ENCODE results near the gene TYSND1. TPM values are rescaled to one million over a fixed set of nuclear protein-coding genes. Genes with fewer than 3 reads are reported as not detected.
"Not testable (repeated sequence)": the region's sequence is repeated elsewhere in the genome, so short reads cannot be mapped to it uniquely, and the experiment has no call there.

TYSND1 gene
- total and polyA plus RNA-seq, 5 donors from 2014 or later, result 15.0 to 28.1 (median 17.3) TPM

GRCh38 chr10:70126700-70127395 lies 19.7 kb downstream of the TYSND1 start:
- H3K27ac Mint-ChIP-seq, result no peak overlapping the region
- Histone ChIP-seq H3K9me3 (ENCODE audit: control insufficient read depth in 2 of 2, low read length in 2 of 2) (no peaks in the 10 kb centered on the region), H3K4me1 (ENCODE audit: control insufficient read depth, insufficient read depth, low read length, poor library complexity, severe bottlenecking) (peaks cover 2% of the 10 kb centered on the region), H3K36me3 (ENCODE audit: control insufficient read depth, insufficient read depth, low read length) (no peaks in the 10 kb centered on the region), H3K27ac (ENCODE audit: insufficient read depth, low read length, poor library complexity, severe bottlenecking) (no peak overlapping the region), H3K27me3 (ENCODE audit: control insufficient read depth, insufficient read depth, low read length) (no peaks in the 10 kb centered on the region), H3K4me3 (ENCODE audit: low read depth, low read length) (no peak overlapping the region)
- no peaks in the 10 kb centered on the region for H3K27me3 Mint-ChIP-seq
- peaks cover 3% of the 10 kb centered on the region for H3K36me3 Mint-ChIP-seq
- ATAC-seq (ENCODE audit: low read depth in 2 of 2) (no peak), DNase-seq (no peak)
- peaks cover 5 to 8% (median 7%) of the 10 kb centered on the region in 4 donors for H3K4me1 Mint-ChIP-seq
- H3K4me3 Mint-ChIP-seq, result no peak overlapping the region
- H3K9me3 Mint-ChIP-seq, result peaks cover 0 to 2% (median 0%) of the 10 kb centered on the region in 7 donors

GRCh38 chr10:70125918-70126552 lies 20.5 kb downstream of the TYSND1 start:
- Histone ChIP-seq H3K9me3 (ENCODE audit: control insufficient read depth in 2 of 2, low read length in 2 of 2) (no peaks in the 10 kb centered on the region), H3K27ac (ENCODE audit: insufficient read depth, low read length, poor library complexity, severe bottlenecking) (no peak overlapping the region), H3K4me3 (ENCODE audit: low read depth, low read length) (no peak overlapping the region), H3K36me3 (ENCODE audit: control insufficient read depth, insufficient read depth, low read length) (no peaks in the 10 kb centered on the region), H3K27me3 (ENCODE audit: control insufficient read depth, insufficient read depth, low read length) (no peaks in the 10 kb centered on the region), H3K4me1 (ENCODE audit: control insufficient read depth, insufficient read depth, low read length, poor library complexity, severe bottlenecking) (no peaks in the 10 kb centered on the region)
- H3K27me3 Mint-ChIP-seq, result no peaks in the 10 kb centered on the region
- no peak overlapping the region for H3K4me3 Mint-ChIP-seq
- no peak overlapping the region for H3K27ac Mint-ChIP-seq
- peaks cover 3% of the 10 kb centered on the region for H3K36me3 Mint-ChIP-seq
- peaks cover 2 to 8% (median 6%) of the 10 kb centered on the region in 4 donors for H3K4me1 Mint-ChIP-seq
- ATAC-seq (ENCODE audit: low read depth in 2 of 2) (no peak), DNase-seq (no peak)
- peaks cover 0 to 2% (median 0%) of the 10 kb centered on the region in 7 donors for H3K9me3 Mint-ChIP-seq

- H3K9me3 Mint-ChIP-seq, result peaks cover 0 to 2% (median 0%) of the 10 kb centered on the region in 7 donors
- no peaks in the 10 kb centered on the region for H3K36me3 ChIP-seq (ENCODE audit: control insufficient read depth, insufficient read depth, low read length)
- H3K4me1 Mint-ChIP-seq, result peaks cover 0 to 7% (median 2%) of the 10 kb centered on the region in 4 donors
- ATAC-seq (ENCODE audit: low read depth in 2 of 2), result no peak
- no peaks in the 10 kb centered on the region for H3K27me3 Mint-ChIP-seq
- no peak overlapping the region for H3K27ac ChIP-seq (ENCODE audit: insufficient read depth, low read length, poor library complexity, severe bottlenecking)
- H3K4me3 Mint-ChIP-seq, result no peak overlapping the region
- no peaks in the 10 kb centered on the region for H3K4me1 ChIP-seq (ENCODE audit: control insufficient read depth, insufficient read depth, low read length, poor library complexity, severe bottlenecking)
- H3K27me3 ChIP-seq (ENCODE audit: control insufficient read depth, insufficient read depth, low read length), result no peaks in the 10 kb centered on the region
- no peaks in the 10 kb centered on the region for H3K9me3 ChIP-seq (ENCODE audit: control insufficient read depth in 2 of 2, low read length in 2 of 2)
- H3K36me3 Mint-ChIP-seq, result no peaks in the 10 kb centered on the region
- no peak for DNase-seq
- H3K27ac Mint-ChIP-seq, result no peak overlapping the region
- H3K4me3 ChIP-seq (ENCODE audit: low read depth, low read length), result no peak overlapping the region
Measured at GRCh38 chr10:70124918-70125317, 21.6 kb downstream of the TYSND1 start.

GRCh38 chr10:70124415-70124814 lies 22.1 kb downstream of the TYSND1 start:
- peaks cover under 1% of the 10 kb centered on the region for H3K36me3 Mint-ChIP-seq
- H3K4me1 Mint-ChIP-seq, result peaks cover 0 to 7% (median 2%) of the 10 kb centered on the region in 4 donors
- peak overlapping the region in 1 of 3 donors; percentile 51 for H3K27ac Mint-ChIP-seq
- H3K27me3 ChIP-seq (ENCODE audit: control insufficient read depth, insufficient read depth, low read length), result no peaks in the 10 kb centered on the region
- H3K4me3 Mint-ChIP-seq, result no peak overlapping the region
- no peak overlapping the region for H3K27ac ChIP-seq (ENCODE audit: insufficient read depth, low read length, poor library complexity, severe bottlenecking)
- H3K36me3 ChIP-seq (ENCODE audit: control insufficient read depth, insufficient read depth, low read length), result no peaks in the 10 kb centered on the region
- H3K27me3 Mint-ChIP-seq, result no peaks in the 10 kb centered on the region
- no peaks in the 10 kb centered on the region for H3K4me1 ChIP-seq (ENCODE audit: control insufficient read depth, insufficient read depth, low read length, poor library complexity, severe bottlenecking)
- no peaks in the 10 kb centered on the region for H3K9me3 ChIP-seq (ENCODE audit: control insufficient read depth in 2 of 2, low read length in 2 of 2)
- H3K9me3 Mint-ChIP-seq, result peaks cover 0 to 2% (median 0%) of the 10 kb centered on the region in 7 donors
- H3K4me3 ChIP-seq (ENCODE audit: low read depth, low read length), result no peak overlapping the region
- no peak for ATAC-seq (ENCODE audit: low read depth in 2 of 2)
- DNase-seq, result no peak

- H3K4me1 Mint-ChIP-seq, result peaks cover 0 to 7% (median 2%) of the 10 kb centered on the region in 4 donors
- DNase-seq (no peak), ATAC-seq (ENCODE audit: low read depth in 2 of 2) (no peak)
- Histone ChIP-seq H3K27ac (ENCODE audit: insufficient read depth, low read length, poor library complexity, severe bottlenecking) (no peak overlapping the region), H3K27me3 (ENCODE audit: control insufficient read depth, insufficient read depth, low read length) (no peaks in the 10 kb centered on the region), H3K36me3 (ENCODE audit: control insufficient read depth, insufficient read depth, low read length) (no peaks in the 10 kb centered on the region), H3K4me3 (ENCODE audit: low read depth, low read length) (no peak overlapping the region), H3K4me1 (ENCODE audit: control insufficient read depth, insufficient read depth, low read length, poor library complexity, severe bottlenecking) (no peaks in the 10 kb centered on the region), H3K9me3 (ENCODE audit: control insufficient read depth in 2 of 2, low read length in 2 of 2) (no peaks in the 10 kb centered on the region)
- H3K27me3 Mint-ChIP-seq, result no peaks in the 10 kb centered on the region
- H3K27ac Mint-ChIP-seq, result no peak overlapping the region
- peaks cover 0 to 2% (median 0%) of the 10 kb centered on the region in 7 donors for H3K9me3 Mint-ChIP-seq
- H3K4me3 Mint-ChIP-seq, result no peak overlapping the region
- peaks cover 6% of the 10 kb centered on the region for H3K36me3 Mint-ChIP-seq
Measured at GRCh38 chr10:70123817-70124216, 22.7 kb downstream of the TYSND1 start.

- H3K4me3 ChIP-seq (ENCODE audit: low read depth, low read length); H3K27ac Mint-ChIP-seq; H3K4me3 Mint-ChIP-seq; H3K36me3 Mint-ChIP-seq; DNase-seq; H3K36me3 ChIP-seq (ENCODE audit: control insufficient read depth, insufficient read depth, low read length); H3K4me1 ChIP-seq (ENCODE audit: control insufficient read depth, insufficient read depth, low read length, poor library complexity, severe bottlenecking); H3K9me3 ChIP-seq (ENCODE audit: control insufficient read depth in 2 of 2, low read length in 2 of 2); H3K4me1 Mint-ChIP-seq; H3K27me3 Mint-ChIP-seq; H3K27me3 ChIP-seq (ENCODE audit: control insufficient read depth, insufficient read depth, low read length); ATAC-seq (ENCODE audit: low read depth in 2 of 2); H3K9me3 Mint-ChIP-seq; H3K27ac ChIP-seq (ENCODE audit: insufficient read depth, low read length, poor library complexity, severe bottlenecking): not testable (repeated sequence)
Measured at GRCh38 chr10:70123166-70123565, 23.3 kb downstream of the TYSND1 start.

- H3K4me3 ChIP-seq (ENCODE audit: low read depth, low read length), result no peak overlapping the region
- Mint-ChIP-seq H3K4me3 (no peak overlapping the region), H3K27me3 (no peaks in the 10 kb centered on the region), H3K36me3 (peaks cover 6% of the 10 kb centered on the region), H3K4me1 (peaks cover 0 to 7% (median 2%) of the 10 kb centered on the region in 4 donors), H3K9me3 (peaks cover 0 to 2% (median 0%) of the 10 kb centered on the region in 7 donors), H3K27ac (no peak overlapping the region)
- H3K4me1 ChIP-seq (ENCODE audit: control insufficient read depth, insufficient read depth, low read length, poor library complexity, severe bottlenecking), result no peaks in the 10 kb centered on the region
- H3K36me3 ChIP-seq (ENCODE audit: control insufficient read depth, insufficient read depth, low read length), result no peaks in the 10 kb centered on the region
- no peaks in the 10 kb centered on the region for H3K27me3 ChIP-seq (ENCODE audit: control insufficient read depth, insufficient read depth, low read length)
- ATAC-seq (ENCODE audit: low read depth in 2 of 2) (no peak), DNase-seq (no peak)
- no peaks in the 10 kb centered on the region for H3K9me3 ChIP-seq (ENCODE audit: control insufficient read depth in 2 of 2, low read length in 2 of 2)
- H3K27ac ChIP-seq (ENCODE audit: insufficient read depth, low read length, poor library complexity, severe bottlenecking), result no peak overlapping the region
Measured at GRCh38 chr10:70122742-70123141, 23.8 kb downstream of the TYSND1 start.
